GM18507 (cell line): Measurements from ENCODE around the gene CAMK1D.
"Not testable (repeated sequence)": the region's sequence is repeated elsewhere in the genome, so short reads cannot be mapped to it uniquely, and the experiment has no call there.

Experiments
- DNase-seq: peaks from one replicate; pipeline ENCODE4 v3.0.0; 2011; ENCODE audit warnings: low read depth; ENCODE audit not compliant: insufficient read length; ENCODE audit errors: extremely low spot score
- FAIRE-seq: peaks from 2 replicates; lab custom pipeline; 2011; peaks lifted over from hg19 to GRCh38; lab: Jason Lieb, UNC

Gene CAMK1D

GRCh38 chr10:12360461-12360860 is 11.1 kb downstream of the CAMK1D start:
- DNase-seq, result no peak
- FAIRE-seq, result no peak

DNA sequence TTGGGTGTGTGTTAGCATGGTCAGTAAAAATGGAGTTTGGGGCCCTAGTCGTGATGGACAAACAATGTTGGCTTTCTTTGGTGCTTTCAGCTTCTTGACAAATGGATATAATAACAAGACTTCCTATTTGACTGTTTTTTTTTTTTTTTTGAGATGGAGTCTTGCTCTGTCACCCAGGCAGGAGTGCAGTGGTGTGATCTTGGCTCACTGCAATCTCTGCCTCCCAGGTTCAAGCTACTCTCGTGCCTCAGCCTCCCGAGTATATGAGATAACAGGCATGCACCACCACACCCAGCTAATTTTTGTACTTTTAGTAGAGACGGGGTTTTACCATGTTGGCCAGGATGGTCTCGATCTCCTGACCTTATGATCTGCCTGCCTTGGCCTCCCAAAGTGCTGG is 11.8 kb downstream of the CAMK1D start:
- not testable (repeated sequence) for FAIRE-seq, DNase-seq

- no peak for FAIRE-seq
- DNase-seq, result no peak
These were observed 15.2 kb downstream of the CAMK1D start for GRCh38 chr10:12364559-12364958.

GRCh38 chr10:12367272-12367671 is 17.9 kb downstream of the CAMK1D start:
- DNase-seq (no peak), FAIRE-seq (no peak)

- no peak for DNase-seq
- FAIRE-seq, result no peak
These were observed 20.6 kb downstream of the CAMK1D start for GRCh38 chr10:12369982-12370381.

DNA sequence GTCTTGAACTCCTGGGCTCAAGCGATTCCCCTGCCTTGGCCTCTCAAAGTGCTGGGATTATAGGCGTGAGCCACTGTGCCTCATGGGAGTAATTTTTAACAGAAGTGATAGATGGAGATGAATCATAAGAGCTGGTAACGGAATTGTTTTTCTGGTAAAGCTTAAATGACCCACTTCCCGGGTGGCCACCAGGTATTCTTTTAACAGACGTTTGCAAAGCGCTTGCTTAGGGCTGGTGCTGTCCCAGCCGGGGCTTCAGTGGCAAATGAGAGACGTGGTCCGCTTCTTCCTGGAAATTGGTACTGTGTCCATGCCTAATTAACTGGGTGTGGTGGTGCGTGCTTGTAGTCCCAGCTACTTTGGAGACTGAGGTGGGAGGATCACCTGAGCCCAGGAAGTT is 23.5 kb downstream of the CAMK1D start:
- no peak for FAIRE-seq
- no peak for DNase-seq

DNA sequence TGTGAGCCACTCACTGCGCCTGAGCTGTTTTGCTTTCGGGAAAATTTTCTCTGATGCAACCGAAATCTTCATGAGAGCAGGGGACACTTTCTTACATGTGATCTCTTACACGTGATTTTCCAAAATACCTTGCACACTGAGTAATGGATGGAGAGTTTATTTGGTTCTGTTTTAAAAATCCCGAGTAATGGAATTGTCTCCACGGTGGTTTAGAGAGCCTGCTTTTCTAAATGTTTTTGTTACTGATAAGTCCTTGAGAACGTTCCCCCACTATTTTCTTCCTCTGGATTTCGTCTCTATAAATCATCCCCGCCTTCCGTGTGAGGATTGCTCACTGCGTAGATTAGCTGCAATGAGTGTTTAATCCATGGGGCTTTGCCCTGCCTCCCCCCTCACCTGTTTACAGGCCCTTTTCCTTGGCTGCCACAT is 25.7 kb downstream of the CAMK1D start:
- DNase-seq, result no peak

DNA sequence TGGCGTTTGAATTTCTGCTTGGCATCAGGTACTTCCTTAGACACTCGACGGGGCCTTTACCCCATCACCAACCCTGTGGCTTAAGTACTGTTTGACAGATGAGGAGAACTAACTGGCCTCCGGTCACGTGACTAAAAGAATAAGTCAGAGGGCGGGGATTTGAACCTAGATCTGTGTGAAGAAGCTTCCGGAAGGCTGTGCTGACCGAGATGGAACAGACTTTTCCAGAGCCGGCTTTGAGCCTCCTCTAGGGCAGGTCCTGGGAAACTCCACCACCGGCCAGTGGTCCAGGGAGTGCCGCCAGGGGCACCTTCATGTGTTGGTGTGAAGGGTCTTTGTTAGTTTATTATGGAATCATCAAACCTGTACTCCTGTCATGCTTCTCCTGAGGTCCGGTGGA is 26.9 kb downstream of the CAMK1D start:
- no peak for FAIRE-seq

More for the DNA sequence above, 25.7 kb downstream of the CAMK1D start:
- FAIRE-seq, result no peak

GRCh38 chr10:12377658-12378290 is 28.4 kb downstream of the CAMK1D start:
- no peak for FAIRE-seq
- no peak for DNase-seq

More for the DNA sequence above, 26.9 kb downstream of the CAMK1D start:
- no peak for DNase-seq

DNA sequence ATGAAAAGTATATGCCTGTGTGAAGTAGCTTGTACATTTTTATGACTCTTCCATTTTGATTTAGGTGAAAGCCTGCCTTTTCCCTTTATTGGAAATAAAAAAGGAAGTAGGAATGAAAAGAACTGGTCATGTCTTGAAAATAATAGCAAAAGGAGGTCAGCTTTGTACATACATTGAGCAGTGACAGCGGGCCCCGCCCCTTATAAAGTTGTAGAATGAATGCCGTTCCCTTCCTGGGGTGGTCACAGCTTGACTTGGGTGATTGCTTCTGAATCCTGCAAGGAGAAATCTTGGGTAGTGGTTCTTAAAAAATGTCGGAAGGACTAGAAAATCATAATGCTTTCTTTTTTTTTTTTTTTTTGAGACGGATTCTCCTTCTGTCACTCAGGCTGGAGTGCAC is 31.7 kb downstream of the CAMK1D start:
- FAIRE-seq (no peak), DNase-seq (no peak)

DNA sequence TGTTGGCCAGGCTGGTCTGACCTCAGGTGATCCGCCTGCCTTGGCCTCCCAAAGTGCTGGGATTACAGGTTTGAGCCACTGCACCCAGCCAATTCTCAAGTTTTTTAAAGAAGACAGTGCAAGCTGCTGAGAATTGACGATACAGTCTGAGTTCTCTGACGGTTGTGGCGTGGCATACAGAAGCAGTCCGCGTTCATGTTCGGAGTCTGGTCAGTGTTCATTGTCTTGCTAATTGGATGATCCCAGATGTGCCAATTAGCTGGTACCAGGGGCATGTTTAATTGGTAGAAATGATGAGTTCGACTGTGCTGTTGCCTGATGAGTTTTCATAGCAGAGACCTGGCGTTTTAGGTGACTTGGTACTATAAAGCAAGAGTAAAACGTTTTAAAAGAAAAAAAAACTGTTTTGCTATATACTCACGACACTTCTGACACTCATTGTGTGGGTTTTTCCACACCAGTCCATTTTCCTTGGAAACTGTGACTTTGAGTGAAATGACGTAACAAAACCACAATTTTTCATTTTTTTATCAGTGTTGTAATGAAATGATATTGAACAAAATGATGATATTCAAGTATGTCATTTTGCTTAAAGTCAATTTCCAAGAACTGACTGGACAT is 32.3 kb downstream of the CAMK1D start:
- FAIRE-seq, result no peak
- no peak for DNase-seq

DNA sequence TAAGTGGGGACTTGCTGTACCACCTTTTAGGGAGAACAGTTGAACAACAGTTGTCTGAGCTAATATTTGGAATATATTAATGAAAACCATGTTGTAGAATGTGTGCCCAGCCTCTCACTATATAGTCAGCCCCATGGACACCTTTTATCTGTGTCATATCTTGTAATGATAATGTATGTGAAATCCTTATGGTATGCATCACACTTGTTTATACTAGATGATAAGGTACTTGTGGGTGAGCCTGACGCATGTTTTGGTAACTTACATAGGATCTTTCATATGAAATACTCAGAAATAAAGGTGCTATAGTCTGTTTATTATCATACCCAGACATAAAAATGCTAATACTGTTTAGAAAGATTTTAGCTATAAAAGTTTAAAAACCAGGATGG is 32.8 kb downstream of the CAMK1D start:
- no peak for FAIRE-seq
- DNase-seq, result no peak

DNA sequence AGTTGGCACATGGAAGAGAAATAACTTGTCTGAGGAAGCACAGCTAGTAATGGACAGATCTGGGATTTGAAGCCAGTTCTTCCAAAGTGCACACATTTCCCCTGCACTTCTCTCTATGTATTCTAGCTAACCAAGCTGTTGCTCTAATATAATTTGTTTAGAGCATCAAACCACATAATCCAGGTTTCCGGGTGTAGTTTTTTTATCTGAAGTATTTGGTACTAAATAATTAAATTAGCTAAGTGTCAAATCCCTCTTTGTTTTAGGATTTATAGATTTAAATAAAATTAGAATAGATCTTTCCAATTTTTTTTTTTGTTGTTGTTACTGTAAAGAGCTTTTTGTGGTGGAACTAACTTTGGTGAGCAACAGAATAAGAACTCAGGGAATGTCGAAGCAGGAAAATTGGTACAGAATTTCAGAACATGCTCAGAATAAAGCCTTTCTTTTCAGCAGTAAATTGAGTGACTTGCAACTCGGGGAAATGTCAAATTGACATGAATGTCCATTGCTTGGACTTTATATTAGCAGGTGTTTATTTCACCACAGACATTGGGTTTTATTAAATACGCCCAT is 33.7 kb downstream of the CAMK1D start:
- DNase-seq (no peak), FAIRE-seq (no peak)

- FAIRE-seq (no peak), DNase-seq (no peak)
These were observed 35.6 kb downstream of the CAMK1D start for GRCh38 chr10:12384906-12385305.

GRCh38 chr10:12387561-12388210 is 38.3 kb downstream of the CAMK1D start:
- DNase-seq, result no peak
- FAIRE-seq, result no peak

DNA sequence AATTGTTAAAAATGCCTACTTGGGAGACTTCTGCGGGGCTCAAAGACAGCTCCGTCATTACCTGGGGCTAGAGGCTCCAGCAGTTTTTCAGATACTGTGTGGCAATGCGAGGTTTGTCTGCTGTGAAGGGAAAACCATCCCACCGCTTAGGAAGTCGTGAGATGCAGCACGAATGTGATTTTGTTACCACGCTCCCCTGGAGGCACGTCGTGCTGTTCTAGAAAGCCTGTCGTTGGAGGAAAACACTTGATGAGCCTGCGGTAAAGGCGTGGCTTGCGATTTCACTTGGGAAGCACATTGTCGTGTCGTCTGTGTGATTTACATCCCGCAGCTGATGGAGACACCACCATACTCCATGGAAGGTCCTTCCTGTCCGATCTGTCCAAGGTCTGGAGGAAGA is 39.3 kb downstream of the CAMK1D start:
- DNase-seq (no peak), FAIRE-seq (no peak)

DNA sequence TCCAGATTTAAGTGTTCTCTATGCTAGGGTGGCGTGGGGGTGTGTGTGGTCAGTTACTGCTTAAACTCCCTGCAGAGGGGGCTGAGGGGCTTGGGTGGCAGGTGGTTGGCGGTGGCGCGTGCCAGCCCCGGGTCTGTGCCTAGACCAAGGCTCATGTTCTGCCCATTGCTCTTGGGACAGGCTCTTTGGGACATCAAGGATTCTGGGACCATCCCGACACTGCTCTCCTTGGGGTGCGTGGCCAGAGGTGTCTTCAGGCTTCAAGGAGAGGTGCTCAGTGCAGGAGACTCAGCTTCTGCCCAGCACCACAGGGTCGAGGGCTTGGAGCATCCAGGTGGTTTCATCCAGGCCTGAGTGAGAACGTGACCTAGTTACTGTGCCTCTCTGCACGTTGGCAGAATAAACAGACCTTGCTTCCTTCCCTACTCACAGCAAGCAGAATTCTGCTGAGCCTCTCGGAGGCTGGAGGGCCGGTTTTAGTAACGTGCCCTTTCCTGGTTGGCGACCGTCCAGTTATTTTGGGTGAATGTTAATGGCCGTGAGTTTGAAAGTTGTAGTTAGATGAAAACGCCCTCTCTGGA is 39.9 kb downstream of the CAMK1D start:
- DNase-seq (no peak), FAIRE-seq (no peak)

- no peak for DNase-seq
- no peak for FAIRE-seq
These were observed 41.4 kb downstream of the CAMK1D start for GRCh38 chr10:12390733-12391132.

GRCh38 chr10:12391206-12391605 is 41.9 kb downstream of the CAMK1D start:
- no peak for FAIRE-seq
- no peak for DNase-seq

GRCh38 chr10:12393831-12394230 is 44.5 kb downstream of the CAMK1D start:
- DNase-seq (no peak), FAIRE-seq (no peak)
